Eye (tissue), 1 donor: ENCODE measurements around the gene UGT1A9.

Experiments used
- DNase-seq: peaks from one replicate; pipeline ENCODE4 v3.0.0-alpha.2; 2015

Gene UGT1A9

DNA sequence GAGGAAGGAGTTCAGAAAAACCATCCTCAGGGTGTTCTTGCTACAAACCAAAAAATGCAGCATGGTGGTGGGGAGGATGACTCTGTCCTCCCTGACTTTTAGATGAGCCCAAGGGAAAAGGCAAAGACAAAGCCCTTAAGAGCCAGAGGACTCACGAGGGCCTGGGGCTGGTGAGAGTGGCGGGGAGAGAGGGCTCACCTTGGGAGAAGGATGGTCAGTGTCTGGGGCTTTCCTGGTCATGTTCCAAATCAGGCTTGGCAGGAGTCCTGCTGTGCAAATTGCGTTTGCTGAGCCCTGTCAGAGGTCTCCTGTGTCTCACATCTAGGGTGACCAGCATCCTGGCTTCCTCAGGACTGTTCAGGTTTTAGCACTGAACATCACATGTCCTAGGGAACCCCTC is 93.1 kb downstream of the UGT1A9 start:
- DNase-seq = no peak

DNA sequence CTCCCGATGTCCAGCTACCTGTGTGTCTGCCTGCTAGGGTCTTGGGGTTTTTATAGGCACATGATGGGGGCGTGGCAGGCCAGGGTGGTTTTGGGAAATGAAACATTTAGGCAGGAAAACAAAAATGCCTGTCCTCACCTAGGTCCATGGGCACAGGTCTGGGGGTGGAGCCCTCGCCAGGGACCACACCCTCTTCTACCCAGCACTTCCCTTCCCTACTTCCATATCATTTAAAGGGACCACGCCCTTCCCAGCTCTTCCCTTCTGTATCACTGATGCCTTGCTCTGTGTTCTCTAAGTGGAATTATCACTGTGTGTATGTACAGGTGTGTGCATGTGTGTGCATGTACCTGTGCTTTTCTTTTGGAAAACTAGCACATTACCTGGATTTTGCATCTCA is 94.7 kb downstream of the UGT1A9 start:
- no peak for DNase-seq

DNA sequence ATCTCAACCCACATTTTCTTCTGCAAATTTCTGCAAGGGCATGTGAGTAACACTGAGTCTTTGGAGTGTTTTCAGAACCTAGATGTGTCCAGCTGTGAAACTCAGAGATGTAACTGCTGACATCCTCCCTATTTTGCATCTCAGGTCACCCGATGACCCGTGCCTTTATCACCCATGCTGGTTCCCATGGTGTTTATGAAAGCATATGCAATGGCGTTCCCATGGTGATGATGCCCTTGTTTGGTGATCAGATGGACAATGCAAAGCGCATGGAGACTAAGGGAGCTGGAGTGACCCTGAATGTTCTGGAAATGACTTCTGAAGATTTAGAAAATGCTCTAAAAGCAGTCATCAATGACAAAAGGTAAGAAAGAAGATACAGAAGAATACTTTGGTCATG is 96.4 kb downstream of the UGT1A9 start:
- peak; percentile 69 for DNase-seq

DNA sequence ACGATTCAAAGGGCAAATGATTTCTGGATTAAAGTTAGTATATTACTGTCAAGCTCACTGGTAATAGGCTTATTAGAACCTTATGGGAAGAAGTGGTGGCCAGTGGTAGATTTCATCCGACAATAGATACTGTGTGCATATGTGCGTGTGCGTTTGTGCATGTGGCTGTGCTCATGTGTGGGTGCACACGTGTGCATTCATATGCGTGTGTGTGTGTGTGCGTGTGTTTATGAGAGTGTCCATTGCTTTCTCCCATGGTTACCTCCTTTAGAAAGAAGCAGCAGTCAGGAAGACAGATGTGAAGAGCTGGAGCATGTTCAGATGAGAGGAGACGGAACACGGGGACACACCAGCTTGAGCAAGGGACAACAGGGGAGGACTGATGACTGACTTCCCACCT is 97.6 kb downstream of the UGT1A9 start:
- DNase-seq = no peak

DNA sequence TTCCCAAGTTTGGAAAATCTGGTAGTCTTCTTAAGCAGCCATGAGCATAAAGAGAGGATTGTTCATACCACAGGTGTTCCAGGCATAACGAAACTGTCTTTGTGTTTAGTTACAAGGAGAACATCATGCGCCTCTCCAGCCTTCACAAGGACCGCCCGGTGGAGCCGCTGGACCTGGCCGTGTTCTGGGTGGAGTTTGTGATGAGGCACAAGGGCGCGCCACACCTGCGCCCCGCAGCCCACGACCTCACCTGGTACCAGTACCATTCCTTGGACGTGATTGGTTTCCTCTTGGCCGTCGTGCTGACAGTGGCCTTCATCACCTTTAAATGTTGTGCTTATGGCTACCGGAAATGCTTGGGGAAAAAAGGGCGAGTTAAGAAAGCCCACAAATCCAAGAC is 100.5 kb downstream of the UGT1A9 start:
- DNase-seq = no peak

DNA sequence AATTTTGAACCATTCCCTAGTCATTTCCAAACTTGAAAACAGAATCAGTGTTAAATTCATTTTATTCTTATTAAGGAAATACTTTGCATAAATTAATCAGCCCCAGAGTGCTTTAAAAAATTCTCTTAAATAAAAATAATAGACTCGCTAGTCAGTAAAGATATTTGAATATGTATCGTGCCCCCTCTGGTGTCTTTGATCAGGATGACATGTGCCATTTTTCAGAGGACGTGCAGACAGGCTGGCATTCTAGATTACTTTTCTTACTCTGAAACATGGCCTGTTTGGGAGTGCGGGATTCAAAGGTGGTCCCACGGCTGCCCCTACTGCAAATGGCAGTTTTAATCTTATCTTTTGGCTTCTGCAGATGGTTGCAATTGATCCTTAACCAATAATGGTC is 100.9 kb downstream of the UGT1A9 start:
- DNase-seq = no peak

DNA sequence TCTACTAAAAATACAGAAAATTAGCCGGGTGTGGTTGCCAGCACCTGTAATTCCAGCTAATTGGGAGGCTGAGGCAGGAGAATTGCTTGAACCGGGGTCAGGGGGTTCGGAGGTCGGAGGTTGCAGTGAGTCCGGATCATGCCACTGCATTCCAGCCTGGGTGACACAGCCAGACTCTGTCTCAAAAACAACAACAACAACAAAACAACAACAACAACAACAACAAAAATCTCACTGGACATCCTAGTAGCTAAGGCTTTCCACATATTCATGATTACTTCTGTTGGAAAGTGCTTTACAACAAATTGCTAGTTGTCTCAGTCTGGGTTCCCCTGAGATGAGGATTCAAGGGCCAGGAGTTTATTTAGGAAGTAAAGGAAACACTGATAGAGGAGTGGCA is 102.2 kb downstream of the UGT1A9 start:
- no peak for DNase-seq

DNA sequence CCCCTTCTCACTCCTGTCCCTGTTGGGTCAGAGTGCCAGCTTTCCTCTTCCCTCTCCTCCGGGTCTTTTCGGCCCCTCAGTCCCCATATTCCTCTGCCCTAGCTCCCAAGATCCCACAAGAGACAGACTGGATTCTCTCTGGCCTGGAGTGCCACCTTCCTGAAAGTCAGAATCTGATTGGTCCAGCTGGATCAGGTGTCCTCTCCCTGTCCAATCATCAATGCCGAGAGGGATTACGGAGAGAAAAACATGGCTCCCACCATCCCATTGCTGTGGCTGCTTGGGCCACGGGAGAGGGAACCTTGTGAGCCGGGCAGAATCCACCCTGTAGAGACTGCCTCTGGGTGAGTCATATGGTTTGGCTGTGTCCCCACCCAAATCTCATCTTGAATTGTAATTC is 103.7 kb downstream of the UGT1A9 start:
- DNase-seq = no peak

DNA sequence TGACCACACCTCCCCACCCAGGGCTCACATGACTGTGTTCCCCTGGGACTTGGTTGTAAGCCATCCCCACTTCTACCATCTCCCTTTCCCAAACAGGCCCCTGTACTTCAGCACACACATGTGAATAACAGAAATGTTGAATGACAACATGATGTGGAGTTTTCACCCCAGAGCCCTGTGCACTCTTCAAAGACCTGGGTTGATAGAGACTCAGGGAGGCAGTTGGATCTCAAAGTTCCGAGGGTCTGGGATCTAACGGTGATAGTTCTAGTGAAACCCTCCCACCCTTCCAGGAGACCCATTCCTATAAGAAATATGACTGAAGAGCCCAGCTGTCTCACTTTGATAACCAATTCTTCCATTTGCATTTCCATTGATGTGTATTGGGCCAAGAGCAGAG is 106.3 kb downstream of the UGT1A9 start, which contains the start of gene MROH2A:
MROH2A (plus strand) TSS at position 301 of the 400 bp plus-strand sequence. CDS start 1,029 bp downstream, outside the sequence.
- no peak for DNase-seq

DNA sequence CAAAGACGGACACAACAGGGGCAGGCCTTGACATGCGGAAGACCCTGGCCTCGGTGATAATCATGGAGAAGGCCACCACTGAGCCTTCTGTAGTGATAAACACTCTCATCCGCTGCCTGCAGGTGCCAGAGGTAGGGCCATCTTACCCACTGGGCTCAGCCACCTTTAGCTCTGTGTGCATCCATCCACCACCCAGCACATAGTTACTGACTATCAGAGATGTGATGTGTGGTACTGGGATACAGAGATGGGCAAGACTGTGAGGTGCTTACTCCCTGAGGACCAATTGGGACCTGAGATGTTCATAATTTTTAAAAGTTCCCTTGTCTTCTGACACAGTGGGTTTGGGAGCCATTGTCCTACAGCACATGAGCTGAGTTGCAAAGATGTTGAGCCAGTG is 108.0 kb downstream of the UGT1A9 start:
- DNase-seq = no peak

DNA sequence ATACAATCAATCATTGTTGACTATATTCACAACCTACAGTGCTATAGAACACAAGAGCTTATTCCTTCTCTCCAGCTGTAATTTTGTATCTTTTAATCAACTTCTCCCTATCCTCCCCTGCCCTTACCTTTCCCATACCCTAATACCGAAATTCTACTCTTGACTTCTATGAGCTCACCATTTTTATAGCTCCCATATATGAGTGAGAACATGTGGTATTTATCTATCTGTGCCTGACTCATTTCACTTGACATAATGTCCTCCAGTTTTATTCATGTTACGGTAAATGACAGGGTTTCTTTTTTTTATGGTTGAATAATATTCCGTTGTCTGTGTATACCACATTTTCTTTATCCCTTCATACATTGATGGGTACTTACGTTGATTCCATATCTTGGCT is 109.1 kb downstream of the UGT1A9 start:
- DNase-seq = no peak

DNA sequence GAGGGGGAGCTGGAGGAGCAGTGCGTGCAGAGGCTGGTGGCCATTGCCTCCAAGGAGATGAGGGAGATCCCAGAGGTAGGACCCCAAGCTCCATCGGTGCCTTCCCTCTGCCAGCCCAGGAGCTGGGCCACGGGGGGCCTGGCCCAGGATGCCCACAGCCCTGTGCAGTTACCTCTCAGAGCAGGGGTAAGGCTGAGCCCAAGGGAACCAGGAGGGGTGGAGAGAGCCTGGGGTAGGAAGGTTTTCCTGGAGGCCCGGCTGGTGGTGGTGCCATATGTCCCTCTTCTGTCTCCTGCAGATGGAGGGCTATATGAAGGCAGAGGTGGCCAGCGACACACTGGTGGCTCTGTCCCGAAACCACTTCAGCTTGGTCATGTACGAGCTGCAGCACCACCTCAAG is 117.9 kb downstream of the UGT1A9 start:
- DNase-seq = no peak

DNA sequence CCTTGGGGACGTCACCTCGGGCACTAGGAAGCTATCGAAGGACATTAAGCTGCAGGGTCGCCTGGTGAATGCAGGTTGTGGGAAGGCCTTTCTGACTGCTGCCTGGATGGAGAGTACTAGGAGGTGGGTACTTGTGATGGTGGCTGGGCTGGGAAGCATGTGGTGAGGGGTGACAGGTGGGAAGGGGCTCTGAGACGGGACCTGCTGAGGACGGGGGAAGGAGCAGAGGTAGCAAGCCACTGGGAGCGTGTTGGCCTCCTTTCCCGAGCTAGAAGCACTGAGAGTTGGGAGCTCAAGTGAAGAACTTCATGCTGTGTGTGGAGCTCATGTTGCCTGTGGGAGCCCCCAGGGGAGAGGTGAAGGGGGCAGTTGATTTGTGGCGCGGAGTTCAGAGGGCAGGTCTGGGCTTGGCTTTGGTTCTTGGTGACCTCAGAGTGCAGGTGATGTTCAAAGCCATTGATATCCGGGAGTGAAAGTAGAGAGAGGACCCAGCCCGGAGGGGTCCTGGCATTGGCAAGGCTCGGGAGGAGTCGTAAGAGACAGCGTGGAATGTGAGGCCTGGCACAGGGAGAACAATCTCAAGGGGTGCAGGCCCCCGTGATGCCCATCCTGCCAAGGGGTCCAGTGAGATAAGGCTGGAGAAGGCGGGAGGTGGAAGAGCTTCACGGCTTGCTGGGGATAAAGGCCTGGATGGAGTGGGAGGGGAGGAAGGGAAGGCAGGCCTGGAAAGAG is 119.6 kb downstream of the UGT1A9 start:
- DNase-seq = no peak

DNA sequence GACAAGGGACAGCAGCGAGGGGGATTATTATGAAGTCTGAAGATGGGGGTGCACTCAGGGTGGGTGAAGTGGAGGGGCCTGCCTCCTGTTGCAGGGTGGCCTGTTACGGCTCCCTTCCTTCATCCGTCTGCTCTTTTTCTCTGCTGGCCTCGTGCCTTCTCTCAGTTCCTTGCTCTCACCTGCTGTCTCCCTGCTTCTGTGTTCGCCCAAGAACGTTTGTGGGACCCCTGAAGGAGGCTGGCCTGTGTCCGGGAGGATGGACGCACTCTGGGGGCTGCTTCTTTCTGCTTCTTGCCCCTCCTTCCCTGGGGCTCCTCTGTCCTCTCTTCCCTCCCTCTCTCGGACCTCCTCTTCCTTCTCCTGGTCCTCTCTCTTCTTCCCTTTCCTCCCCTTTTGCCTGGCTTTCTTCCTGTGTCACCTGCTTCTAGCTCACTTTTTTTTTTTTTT is 120.2 kb downstream of the UGT1A9 start:
- no peak for DNase-seq

DNA sequence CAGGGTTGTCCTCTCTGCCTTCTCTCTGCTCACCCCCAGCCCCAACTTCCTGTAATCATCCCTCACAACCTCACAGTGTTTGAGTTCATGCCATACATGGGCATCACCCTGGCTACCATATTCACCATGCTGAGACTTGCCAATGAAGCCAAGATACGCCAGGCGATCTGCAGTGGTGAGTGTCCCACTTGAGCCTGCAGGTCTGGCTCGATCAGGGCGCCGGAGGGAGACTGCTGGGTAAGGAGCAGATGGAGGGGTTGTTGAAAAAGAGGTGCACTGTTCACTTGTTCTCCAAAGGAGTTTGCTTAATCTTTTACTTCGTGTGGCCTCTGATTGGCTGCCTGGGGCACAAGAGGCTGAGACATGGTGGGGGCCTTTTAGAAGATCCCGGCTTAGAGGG is 121.0 kb downstream of the UGT1A9 start:
- DNase-seq = no peak

DNA sequence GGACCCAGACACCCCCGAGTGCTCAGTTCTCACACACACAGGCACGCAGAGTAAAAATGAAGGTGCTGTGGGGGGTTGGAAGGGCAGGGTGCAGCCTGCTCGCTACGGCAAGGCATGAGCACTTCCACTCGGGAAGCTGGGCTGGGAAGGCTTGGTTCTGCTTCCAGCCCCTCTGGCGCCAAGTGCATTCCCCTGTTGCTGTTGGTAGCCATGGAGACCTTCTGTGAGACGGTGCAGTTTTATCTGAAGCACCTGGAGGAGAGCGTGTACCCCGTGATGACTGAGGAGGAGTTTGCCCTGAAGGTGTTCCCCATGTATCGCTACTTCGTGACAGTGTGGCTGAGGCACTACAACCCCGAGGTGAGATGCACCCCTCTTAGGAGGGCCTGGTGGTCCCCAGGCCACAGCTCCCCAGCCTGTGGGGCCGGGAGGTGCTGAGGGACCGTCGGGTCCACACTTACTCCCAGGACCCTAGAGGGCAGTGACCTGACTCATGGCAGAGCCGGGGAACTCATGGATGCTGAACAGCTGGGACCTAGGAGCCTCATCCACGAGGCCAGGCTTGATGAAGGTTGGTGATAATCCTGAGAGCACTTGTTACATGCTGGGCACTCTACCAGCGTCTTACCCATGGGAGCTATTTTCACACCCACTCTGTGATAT is 121.9 kb downstream of the UGT1A9 start:
- DNase-seq = no peak

DNA sequence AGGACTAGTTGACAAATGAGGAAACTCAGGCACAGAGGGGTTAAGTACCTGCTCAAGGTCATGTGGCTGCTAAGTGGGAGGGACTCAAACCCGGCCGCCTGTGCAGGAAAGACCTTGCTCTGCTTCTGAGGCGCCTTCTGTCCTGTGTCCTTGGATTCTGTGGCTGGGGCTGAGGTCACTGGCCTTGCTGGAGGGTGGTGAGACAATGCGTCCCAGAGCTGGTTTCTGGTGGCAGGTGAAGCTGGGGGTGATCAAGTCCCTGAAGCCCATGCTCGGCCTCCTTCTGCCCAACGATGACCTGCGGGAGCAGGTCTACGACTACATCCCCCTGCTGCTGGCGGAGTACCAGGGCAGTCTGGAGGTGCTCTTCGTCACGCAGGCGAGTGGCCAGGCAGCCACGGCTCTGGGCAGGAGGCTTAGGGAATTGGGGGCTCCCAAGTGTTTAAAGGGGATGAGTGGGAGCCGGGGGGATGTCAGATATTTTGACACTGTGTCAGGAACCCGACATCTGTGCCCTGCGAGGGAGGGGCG is 122.5 kb downstream of the UGT1A9 start:
- no peak for DNase-seq

DNA sequence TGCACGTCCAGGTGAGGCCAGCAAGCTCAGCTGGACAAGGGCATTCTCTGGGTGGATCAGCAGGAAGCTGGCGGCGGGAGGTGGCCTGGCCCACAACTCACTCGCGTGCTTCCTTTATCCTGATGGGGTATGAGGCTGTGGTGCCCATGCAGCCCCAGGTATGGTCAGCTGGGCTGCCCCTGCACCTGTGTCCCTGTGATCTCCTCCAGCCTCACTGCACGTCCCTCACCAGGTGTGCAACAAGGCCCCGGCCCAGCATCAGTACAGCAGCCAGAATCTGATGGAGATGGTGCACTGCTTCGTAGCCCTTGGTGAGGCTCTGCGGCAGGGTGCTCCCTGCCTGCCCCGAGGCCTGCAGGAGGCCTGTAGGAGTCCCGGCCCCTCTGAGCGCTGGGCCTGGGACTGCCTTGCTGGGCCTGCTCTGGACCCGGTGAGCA is 124.1 kb downstream of the UGT1A9 start:
- no peak for DNase-seq

DNA sequence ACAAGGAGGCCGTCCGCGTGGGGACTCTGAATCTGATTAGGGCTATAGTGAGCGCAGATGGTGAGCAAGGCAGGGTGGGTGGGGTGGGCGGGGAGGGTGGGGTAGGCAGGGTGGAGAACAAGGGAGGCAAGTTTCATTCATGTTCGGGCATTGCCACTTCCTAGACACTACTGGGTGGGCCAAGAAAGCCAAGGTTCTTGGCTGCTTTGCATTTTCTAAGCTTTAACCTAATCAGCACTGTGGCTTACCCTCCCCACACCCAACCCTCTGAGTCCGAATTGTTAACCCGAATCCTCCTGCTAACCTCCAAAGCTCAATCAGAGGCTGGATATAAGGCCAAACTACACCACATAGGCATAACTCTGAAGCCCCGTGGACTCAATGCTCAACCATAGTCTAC is 124.6 kb downstream of the UGT1A9 start:
- DNase-seq = no peak

DNA sequence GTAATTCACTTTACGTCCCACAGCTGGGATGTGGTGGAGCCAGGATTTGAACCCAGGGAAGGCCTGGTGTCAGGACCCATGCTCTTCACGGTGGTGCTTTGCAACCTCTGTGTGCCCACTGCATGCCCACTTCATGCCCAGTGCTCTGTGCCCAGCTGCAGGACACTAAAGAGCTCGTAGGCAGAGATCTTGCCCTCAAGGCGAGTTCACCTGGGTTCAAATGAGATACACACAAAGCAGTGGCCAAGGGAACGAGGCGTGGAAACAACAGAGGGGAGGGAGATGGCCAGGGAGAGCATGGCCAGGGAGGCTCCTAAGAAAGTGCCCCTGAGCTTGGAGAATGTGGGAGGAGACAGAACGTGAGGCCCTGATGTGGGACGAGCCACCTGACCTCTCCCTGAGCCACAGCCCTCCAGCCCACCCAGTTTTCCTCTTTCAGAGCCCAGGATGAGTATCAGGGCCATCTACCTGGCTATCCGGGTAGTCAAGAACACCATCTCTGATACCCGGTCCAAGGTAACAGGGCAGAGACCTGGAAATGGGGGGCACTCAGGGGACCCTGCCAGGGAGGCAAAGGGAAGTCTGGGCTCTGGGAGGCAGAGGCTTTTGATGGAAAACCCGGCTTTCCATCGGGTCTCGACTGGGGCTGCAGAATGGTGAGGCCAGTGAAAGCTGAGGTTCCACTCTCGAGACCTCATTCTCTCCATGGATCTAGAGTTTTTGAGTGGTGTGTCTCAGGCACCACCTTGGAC is 126.8 kb downstream of the UGT1A9 start:
- no peak for DNase-seq

DNA sequence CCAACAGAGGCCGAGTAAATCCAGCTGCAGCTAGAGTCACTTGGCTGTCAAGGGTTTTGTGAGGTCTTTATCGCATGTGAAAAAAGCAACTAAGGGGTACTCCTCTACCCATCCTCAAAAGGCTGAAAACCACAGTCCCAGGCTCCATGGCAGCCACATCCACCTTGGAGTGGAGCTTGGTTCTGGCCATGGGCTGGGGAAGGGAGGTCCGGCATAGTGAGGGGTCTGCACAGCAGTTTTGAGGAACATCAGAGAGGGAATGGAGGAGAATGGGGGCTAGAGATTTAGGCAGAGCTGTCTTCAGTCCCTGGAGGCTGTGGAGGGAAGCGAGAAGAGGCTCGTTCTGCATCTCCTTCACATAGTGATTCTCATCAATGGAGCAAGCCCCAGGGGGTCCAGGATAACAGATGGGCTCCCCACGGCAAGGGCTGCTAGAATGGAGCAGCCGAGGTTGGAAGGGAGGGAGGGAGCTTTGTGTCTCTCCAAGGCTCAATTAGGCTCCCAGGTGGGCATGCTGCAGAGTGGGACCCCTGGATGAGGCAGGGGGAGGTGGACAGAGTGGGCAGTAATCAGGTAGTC is 127.5 kb downstream of the UGT1A9 start:
- DNase-seq = peak; percentile 7

DNA sequence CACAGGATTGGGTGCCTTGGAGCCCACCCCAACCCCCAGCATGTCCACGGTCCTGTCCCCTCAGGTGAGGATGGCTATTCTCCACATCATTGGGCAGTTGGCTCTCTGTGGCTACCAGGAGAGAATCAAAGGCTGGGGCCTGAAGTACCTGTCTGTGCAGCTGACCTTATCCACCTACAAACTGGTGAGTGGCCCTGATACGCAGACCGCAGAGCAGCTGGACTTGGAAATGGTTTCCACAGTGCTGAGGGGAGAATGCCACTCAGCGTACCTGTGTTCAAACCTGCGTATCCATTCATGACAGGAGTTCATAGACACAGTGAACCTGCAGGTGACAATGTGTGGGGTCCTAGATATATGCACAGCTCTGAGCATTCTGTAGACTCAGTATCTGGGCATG is 128.0 kb downstream of the UGT1A9 start:
- no peak for DNase-seq

DNA sequence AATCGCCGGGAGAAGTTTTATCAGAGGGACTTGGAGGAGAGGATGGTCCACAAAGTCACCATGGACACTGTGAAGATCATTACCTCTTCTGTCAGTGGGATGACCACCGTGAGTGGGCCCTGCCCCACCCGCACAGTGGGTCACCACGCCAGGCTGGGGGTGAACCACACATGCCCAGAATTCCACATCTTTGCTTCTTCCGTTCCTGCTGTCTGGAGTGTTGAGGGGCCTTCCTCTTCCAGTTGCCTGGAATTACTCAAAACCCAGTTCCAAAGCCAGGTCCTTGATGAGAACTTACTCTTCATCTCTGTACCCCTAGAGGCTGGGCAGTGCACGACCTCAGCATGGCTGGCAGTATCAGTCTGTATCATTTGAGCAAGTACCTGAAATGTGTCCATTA is 128.5 kb downstream of the UGT1A9 start:
- no peak for DNase-seq
